NT2/D1 (cell line): ENCODE results near the gene ZSCAN21.

Experiments used
- SUZ12 ChIP-seq: IDR thresholded peaks from 2 replicates; pipeline ENCODE4 v1.6.1; 2011; ENCODE audit not compliant: insufficient read length, insufficient read depth; ENCODE audit errors: extremely low read depth
- YY1 ChIP-seq: IDR thresholded peaks from 2 replicates; pipeline ENCODE4 v1.6.1; 2011; ENCODE audit not compliant: insufficient read length, insufficient read depth

- TF ChIP-seq YY1 (no peak), SUZ12 (no peak)
Measured at GRCh38 chr7:100099452-100099851, 49.9 kb downstream of the ZSCAN21 start.
